HuH-7 (cell line): ENCODE results near the gene LARP4.
"Not testable (repeated sequence)": the region's sequence is repeated elsewhere in the genome, so short reads cannot be mapped to it uniquely, and the experiment has no call there.

ENCODE experiments used
- DNase-seq: peaks from one replicate; pipeline ENCODE4 v3.0.0; 2011; ENCODE audit warnings: low spot score

LARP4 gene

DNA sequence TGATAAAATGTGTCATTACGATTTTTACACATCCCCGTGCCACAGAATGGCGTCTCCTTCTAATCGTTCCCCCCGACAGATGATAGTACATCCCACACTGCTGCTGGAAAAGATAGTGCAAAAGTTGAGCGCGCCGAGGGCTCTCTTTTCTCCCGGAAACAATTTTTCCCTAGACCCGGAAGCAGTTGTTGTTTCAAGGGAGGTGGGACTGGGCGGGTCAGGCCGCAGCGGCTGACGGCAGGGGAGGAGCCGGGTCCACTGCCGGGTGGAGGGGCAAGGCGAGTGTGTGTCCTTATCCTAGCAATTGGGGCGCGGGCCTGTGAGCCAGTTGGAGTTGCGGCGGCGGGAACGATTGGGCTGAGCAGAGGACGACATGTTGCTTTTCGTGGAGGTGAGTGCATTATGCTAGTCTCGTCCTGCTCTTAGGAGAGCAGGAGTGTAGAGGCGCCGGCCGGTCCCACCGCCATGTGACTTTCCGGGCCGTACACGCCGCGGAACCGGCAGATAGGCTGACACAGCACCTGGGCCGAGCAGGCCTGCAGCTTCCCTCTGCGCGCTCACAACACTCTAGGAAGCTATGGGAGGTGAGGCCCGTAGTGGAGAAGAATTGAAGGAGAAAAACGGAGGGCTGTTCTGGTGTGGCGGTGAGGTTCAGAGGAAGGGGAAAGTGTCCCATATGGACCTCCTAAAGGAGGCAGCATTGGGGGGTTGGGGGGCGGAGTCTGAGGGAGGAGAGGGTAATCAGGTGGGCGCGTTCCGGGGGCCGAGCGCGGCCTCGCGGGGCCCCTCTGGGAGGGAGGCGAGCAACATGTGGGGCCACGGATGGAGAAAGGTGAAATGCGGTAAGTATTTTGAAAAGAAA lies at the start of gene LARP4:
LARP4 (plus strand) TSS at position 248 of the 862 bp plus-strand sequence; CDS start at position 374, 126 bp downstream.
- peak; percentile 91 for DNase-seq

GRCh38 chr12:50351120-50352043 lies 49.3 kb upstream of the LARP4 start:
- DNase-seq, result no peak

GRCh38 chr12:50353404-50353803 lies 47.3 kb upstream of the LARP4 start:
- no peak for DNase-seq

- DNase-seq, result no peak
Observed at GRCh38 chr12:50353869-50354593, 46.7 kb upstream of the LARP4 start.

- no peak for DNase-seq
Observed at GRCh38 chr12:50354908-50355307, 45.8 kb upstream of the LARP4 start.

GRCh38 chr12:50355365-50355764 lies 45.3 kb upstream of the LARP4 start:
- no peak for DNase-seq

GRCh38 chr12:50362671-50363070 lies 38.0 kb upstream of the LARP4 start:
- DNase-seq, result no peak

- DNase-seq, result no peak
Observed at GRCh38 chr12:50363141-50363540, 37.5 kb upstream of the LARP4 start.

GRCh38 chr12:50365709-50366406 lies 34.8 kb upstream of the LARP4 start:
- no peak for DNase-seq

DNA sequence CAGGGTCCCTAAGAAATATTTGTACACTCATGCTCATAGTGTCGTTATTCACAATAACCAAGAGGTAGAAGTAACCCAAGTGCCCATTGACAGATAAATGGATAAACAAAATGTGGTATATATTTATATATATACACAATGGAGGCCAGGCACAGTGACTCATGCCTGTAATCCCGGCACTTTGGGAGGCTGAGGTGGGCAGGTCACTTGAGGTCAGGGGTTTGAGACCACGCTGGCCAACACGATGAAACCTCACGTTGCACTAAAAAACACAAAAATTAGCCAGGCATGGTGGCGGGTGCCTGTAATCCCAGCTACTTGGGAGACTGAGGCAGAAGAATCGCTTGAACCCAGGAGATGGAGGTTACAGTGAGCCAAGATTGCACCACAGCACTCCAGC lies 30.0 kb upstream of the LARP4 start:
- DNase-seq, result not testable (repeated sequence)

DNA sequence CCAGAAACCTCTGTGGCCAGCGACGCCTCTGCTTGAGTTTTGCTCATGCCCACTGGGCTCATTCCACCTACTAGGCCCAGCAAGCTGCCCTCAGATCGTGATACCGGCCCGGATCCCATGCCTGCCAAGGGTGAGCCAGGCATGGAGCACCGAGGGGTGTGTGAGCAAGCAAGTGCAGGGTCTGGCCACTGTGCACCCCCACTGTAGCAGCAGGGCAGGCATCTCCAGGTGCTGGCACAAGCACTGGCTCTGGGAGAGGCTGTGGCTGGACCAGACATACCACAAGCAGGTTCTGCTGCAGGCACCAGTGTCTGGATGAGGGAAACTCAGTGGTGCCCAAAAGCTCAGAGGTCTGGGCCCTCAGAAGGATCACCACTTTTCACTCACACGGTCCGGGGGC lies 24.9 kb upstream of the LARP4 start:
- no peak for DNase-seq

- no peak for DNase-seq
Observed at GRCh38 chr12:50380761-50381325, 19.8 kb upstream of the LARP4 start.

- DNase-seq, result no peak
Observed at GRCh38 chr12:50387487-50387886, 13.2 kb upstream of the LARP4 start.

DNA sequence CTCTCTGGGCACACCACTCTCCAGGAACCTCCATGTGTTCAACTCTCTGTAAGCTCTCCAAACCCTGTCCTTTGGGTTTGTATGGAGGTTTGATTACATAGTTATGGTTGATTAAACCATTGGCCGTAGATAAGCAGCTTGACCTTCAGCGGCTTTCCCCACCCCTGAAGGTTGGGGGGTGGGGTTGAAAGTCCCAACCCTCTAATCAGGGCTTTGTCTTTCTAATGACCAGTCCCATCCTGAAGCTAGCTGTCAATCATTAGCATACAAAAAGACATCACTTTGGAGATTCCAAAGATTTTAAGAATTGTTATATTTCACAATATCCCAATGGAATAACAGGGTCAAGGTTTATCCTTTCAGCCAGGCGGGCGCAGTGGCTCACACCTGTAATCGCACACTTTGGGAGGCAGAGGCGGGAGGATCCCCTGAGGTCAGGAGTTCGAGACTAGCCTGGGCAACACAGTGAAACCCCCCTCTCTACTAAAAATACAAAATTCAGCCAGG lies 12.7 kb upstream of the LARP4 start:
- DNase-seq, result no peak

DNA sequence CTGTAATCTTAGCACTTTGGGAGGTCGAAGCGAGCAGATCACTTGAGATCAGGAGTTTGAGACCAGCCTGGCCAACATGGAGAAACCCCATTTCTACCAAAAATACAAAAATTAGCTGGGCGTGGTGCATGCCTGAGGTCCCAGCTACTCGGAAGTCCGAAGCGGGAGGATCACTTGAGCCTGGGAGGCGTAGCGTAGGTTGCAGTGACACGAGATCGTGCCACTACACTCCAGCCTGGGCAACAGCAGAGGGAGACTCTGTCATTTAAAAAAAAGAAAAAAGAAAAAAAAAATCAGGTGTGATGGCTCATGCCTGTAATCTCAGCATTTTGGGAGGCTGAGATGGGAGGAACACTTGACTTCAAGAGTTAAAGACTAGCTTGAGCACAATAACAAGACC lies 11.9 kb upstream of the LARP4 start:
- DNase-seq, result not testable (repeated sequence)

GRCh38 chr12:50390316-50390741 lies 10.4 kb upstream of the LARP4 start:
- no peak for DNase-seq

- no peak for DNase-seq
Observed at GRCh38 chr12:50394469-50395029, 6.1 kb upstream of the LARP4 start.

GRCh38 chr12:50397117-50397650 lies 3.5 kb upstream of the LARP4 start:
- DNase-seq, result no peak

DNA sequence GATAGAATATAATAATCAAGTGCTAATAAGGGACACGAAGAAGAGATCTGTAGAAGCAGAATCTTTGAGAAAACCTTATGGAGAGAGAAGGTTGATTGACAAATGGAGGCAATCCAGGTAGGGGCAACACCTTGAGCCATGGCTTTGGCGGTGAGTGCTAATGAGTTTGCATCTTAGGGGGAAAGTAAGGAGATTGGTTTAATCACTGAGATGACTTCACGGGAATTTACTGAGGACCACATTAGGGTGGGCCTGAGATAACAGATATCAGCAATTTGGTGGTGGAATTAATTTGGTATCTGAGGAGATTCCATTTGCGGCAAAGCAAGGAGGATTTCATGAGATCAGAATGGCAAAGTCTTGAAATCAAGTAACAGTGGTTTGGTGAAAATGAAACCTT lies 1.8 kb upstream of the LARP4 start:
- DNase-seq, result no peak

DNA sequence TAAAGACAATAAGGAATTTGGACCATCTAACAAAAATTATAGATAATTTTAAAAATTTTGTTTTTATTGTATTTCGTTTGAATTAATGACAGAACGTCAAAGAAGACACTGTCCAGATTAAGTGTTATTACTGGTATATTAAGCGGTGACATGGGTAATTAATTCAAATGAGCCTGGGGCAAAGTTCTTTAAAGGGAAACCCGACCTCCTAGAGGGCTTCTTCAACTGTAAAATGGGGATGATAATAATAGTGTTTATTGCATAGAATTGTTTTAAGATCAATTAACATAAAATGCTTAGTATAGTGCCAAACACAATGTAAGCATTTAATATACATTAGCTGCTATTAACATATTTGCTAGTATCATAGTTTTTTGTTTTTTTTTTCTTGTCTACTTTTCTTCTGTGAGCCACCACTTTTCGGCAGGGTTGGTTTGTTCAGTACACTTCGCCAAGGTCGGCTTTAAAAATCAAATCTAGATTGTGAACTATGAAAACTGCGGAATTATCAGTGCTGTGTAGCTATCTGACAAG lies 514 bp upstream of the LARP4 start:
- DNase-seq, result no peak
